Vagina (tissue), 2 donors: ENCODE results near the gene WNT9A.

Experiments used
- POLR2AphosphoS5 ChIP-seq, 2 donors: sonication (generic); formaldehyde crosslinking; IDR thresholded peaks; one replicate each; pipeline ENCODE4 v1.9.0; 2017; ENCODE audit warnings: antibody characterized with exemption in 2 of 2, mild to moderate bottlenecking in 2 of 2, low read depth in 1 of 2; ENCODE audit not compliant: insufficient read depth in 1 of 2
- TF ChIP-seq, protein P1 (sequence below), 3 experiments: fragments of 450-650 bp in 2 of 3; fragments of 200-600 bp in 1 of 3; sonication (generic) in 1 of 3; IDR thresholded peaks; one replicate each; pipeline ENCODE4 v1.5.1; 2017 to 2019; ENCODE audit warnings: antibody characterized with exemption in 3 of 3, mild to moderate bottlenecking in 2 of 3, moderate library complexity in 2 of 3

DNA sequence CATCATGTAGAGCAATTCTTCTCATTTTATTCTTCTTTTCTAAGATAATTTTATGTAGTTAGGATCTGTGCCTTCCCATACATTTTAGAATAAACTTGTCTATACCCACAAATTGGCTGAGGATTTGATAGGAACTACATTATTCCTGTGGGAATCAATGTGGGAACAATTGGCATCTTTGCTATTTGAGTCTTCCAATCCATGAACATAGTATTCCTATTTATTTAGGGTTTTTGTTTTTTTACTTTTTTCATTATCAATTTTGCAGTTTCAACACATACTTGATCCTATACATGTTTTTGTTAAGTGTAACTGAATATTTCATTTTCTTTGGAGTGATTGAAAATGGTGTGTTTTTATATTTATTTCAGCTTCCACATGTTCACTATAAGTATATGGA lies 8.1 kb upstream of the WNT9A start:
- TF ChIP-seq, protein P1, sequence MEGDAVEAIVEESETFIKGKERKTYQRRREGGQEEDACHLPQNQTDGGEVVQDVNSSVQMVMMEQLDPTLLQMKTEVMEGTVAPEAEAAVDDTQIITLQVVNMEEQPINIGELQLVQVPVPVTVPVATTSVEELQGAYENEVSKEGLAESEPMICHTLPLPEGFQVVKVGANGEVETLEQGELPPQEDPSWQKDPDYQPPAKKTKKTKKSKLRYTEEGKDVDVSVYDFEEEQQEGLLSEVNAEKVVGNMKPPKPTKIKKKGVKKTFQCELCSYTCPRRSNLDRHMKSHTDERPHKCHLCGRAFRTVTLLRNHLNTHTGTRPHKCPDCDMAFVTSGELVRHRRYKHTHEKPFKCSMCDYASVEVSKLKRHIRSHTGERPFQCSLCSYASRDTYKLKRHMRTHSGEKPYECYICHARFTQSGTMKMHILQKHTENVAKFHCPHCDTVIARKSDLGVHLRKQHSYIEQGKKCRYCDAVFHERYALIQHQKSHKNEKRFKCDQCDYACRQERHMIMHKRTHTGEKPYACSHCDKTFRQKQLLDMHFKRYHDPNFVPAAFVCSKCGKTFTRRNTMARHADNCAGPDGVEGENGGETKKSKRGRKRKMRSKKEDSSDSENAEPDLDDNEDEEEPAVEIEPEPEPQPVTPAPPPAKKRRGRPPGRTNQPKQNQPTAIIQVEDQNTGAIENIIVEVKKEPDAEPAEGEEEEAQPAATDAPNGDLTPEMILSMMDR (IDR thresholded peaks at IDR 0.05), result no peak
- no peak for TF ChIP-seq POLR2AphosphoS5 (IDR thresholded peaks at IDR 0.05; ENCODE audit: insufficient read depth in 1 of 2, low read depth in 1 of 2)
